IMR-90 (cell line): ENCODE results near the gene LDHAL6A. TPM values are rescaled to one million over a fixed set of nuclear protein-coding genes. Genes with fewer than 3 reads are reported as not detected.

Experiments
- ATAC-seq: fragments of 200-7000 bp; cut with Tn5 transposase; 2 replicates; pipeline ENCODE4 v1.9.1; 2020; ENCODE audit warnings: low read depth, mild to moderate bottlenecking, moderate library complexity
- BruUV-seq: library from RNA; stranded (reverse); fragments of 400-500 nt; replicated peaks from 2 replicates; lab custom pipeline; 2021; lab: Mats Ljungman, UMichigan
- CTCF ChIA-PET: fragments of 300-600 bp; formaldehyde crosslinking; extraction: SDS; loops from one replicate; lab custom pipeline; 2021; ENCODE audit warnings: antibody characterized with exemption; lab: Yijun Ruan, JAX
- POLR2A ChIA-PET: fragments of 300-600 bp; sonication (Branson Sonifier 250); formaldehyde crosslinking; loops from one replicate; lab custom pipeline; 2022; ENCODE audit warnings: antibody characterized with exemption; ENCODE audit not compliant: unreplicated experiment; lab: Charles Lee
- DNase-seq: peaks from one replicate; pipeline ENCODE4 v3.0.0; 2013
- H2AFZ ChIP-seq: replicated peaks from 2 replicates; pipeline ENCODE3; 2013; ENCODE audit warnings: low read length, mild to moderate bottlenecking; ENCODE audit not compliant: poor library complexity
- H2AK5ac ChIP-seq: 2 replicates; pipeline ENCODE4 v1.6.1; 2013; ENCODE audit warnings: low read depth, low read length, inconsistent platforms
- H2AK9ac ChIP-seq: replicated peaks from 2 replicates; pipeline ENCODE3; 2013; ENCODE audit warnings: mild to moderate bottlenecking, low read depth, low read length, moderate library complexity; ENCODE audit not compliant: poor library complexity
- H2BK120ac ChIP-seq: 2 replicates; pipeline ENCODE4 v1.6.1; 2013; ENCODE audit warnings: low read depth, low read length, inconsistent platforms
- H2BK15ac ChIP-seq: 3 replicates; pipeline ENCODE4 v1.6.1; 2013; ENCODE audit warnings: low read depth, low read length, inconsistent platforms
- H2BK20ac ChIP-seq: 2 replicates; pipeline ENCODE4 v1.6.1; 2013; ENCODE audit warnings: low read depth, mild to moderate bottlenecking, inconsistent platforms, low read length, moderate library complexity
- H2BK5ac ChIP-seq: 2 replicates; pipeline ENCODE4 v1.6.1; 2013; ENCODE audit warnings: mild to moderate bottlenecking, low read depth, low read length, inconsistent platforms; ENCODE audit not compliant: poor library complexity, severe bottlenecking
- H3K14ac ChIP-seq: replicated peaks from 2 replicates; pipeline ENCODE4 v1.6.1; 2013; ENCODE audit warnings: low read depth, low read length, inconsistent platforms
- H3K18ac ChIP-seq: 2 replicates; pipeline ENCODE4 v1.6.1; 2013; ENCODE audit warnings: low read depth, low read length, control low read depth
- H3K23ac ChIP-seq: 2 replicates; pipeline ENCODE4 v1.6.1; 2013; ENCODE audit warnings: low read depth, low read length, inconsistent platforms
- H3K27ac ChIP-seq: 2 replicates; pipeline ENCODE4 v1.5.1; 2013; ENCODE audit warnings: mild to moderate bottlenecking, control low read depth, low read length; ENCODE audit not compliant: insufficient read depth
- H3K27me3 ChIP-seq: 2 replicates; pipeline ENCODE4 v1.6.1; 2013; ENCODE audit warnings: low read length; ENCODE audit not compliant: control insufficient read depth, insufficient read depth
- H3K36me3 ChIP-seq: 2 replicates; pipeline ENCODE4 v1.6.1; 2013; ENCODE audit warnings: low read length, mixed read lengths; ENCODE audit not compliant: control insufficient read depth, insufficient read depth
- H3K4ac ChIP-seq: 2 replicates; pipeline ENCODE4 v1.6.1; 2013; ENCODE audit warnings: low read depth, low read length, inconsistent platforms
- H3K4me1 ChIP-seq: 2 replicates; pipeline ENCODE4 v1.6.1; 2013; ENCODE audit warnings: low read length, mixed read lengths; ENCODE audit not compliant: control insufficient read depth, insufficient read depth
- H3K4me2 ChIP-seq: 2 replicates; pipeline ENCODE4 v1.6.1; 2013; ENCODE audit warnings: low read depth, mild to moderate bottlenecking, control low read depth, low read length, moderate library complexity
- H3K4me3 ChIP-seq: 2 replicates; pipeline ENCODE4 v1.5.1; 2013; ENCODE audit warnings: low read depth, mild to moderate bottlenecking, control low read depth, low read length, moderate library complexity; ENCODE audit not compliant: insufficient read depth
- H3K56ac ChIP-seq: 2 replicates; pipeline ENCODE4 v1.6.1; 2013; ENCODE audit warnings: low read length, inconsistent platforms; ENCODE audit not compliant: insufficient read depth; ENCODE audit errors: extremely low read depth
- H3K79me1 ChIP-seq, 2 experiments: 2 replicates each; pipeline ENCODE4 v1.6.1; 2013; ENCODE audit warnings: low read length in 2 of 2, inconsistent platforms in 1 of 2, low read depth in 1 of 2
- H3K9ac ChIP-seq: 2 replicates; pipeline ENCODE4 v1.6.1; 2013; ENCODE audit warnings: low read depth, low read length, control low read depth
- H3K9me1 ChIP-seq: 2 replicates; pipeline ENCODE4 v1.6.1; 2013; ENCODE audit warnings: low read length, inconsistent platforms; ENCODE audit not compliant: insufficient read depth
- H3K9me3 ChIP-seq: 2 replicates; pipeline ENCODE4 v1.6.1; 2013; ENCODE audit warnings: low read length; ENCODE audit not compliant: control insufficient read depth, insufficient read depth
- H4K20me1 ChIP-seq: 2 replicates; pipeline ENCODE4 v1.6.1; 2013; ENCODE audit warnings: low read length, inconsistent platforms; ENCODE audit not compliant: insufficient read depth
- H4K5ac ChIP-seq: 2 replicates; pipeline ENCODE4 v1.6.1; 2013; ENCODE audit warnings: mild to moderate bottlenecking, low read depth, low read length, control low read depth
- H4K8ac ChIP-seq, 2 experiments: 2 replicates each; pipeline ENCODE4 v1.6.1; 2013; ENCODE audit warnings: low read depth in 2 of 2, low read length in 2 of 2, control low read depth in 1 of 2, inconsistent platforms in 1 of 2
- H4K91ac ChIP-seq: 2 replicates; pipeline ENCODE4 v1.6.1; 2013; ENCODE audit warnings: low read depth, low read length, inconsistent platforms; ENCODE audit not compliant: insufficient read depth
- BHLHE40 ChIP-seq: fragments of 150-350 bp; IDR thresholded peaks from 2 replicates; pipeline ENCODE4 v1.6.1; 2016; ENCODE audit warnings: mild to moderate bottlenecking, low read depth, low read length
- CEBPB ChIP-seq: IDR thresholded peaks from 2 replicates; pipeline ENCODE4 v1.6.1; 2012; ENCODE audit warnings: low read depth, low read length, improper control_type of control experiment
- CHD1 ChIP-seq: IDR thresholded peaks from 2 replicates; pipeline ENCODE4 v1.6.1; 2012; ENCODE audit warnings: low read depth, low read length, improper control_type of control experiment
- CTCF ChIP-seq: conservative IDR thresholded peaks from 2 replicates; pipeline ENCODE4 v1.5.1; 2012; ENCODE audit warnings: mild to moderate bottlenecking, low read depth, low read length, improper control_type of control experiment
- ELK1 ChIP-seq: fragments of 150-350 bp; IDR thresholded peaks from 2 replicates; pipeline ENCODE4 v1.6.1; 2016; ENCODE audit warnings: low read depth, mild to moderate bottlenecking, low read length, moderate library complexity, borderline replicate concordance
- FOS ChIP-seq: fragments of 150-350 bp; IDR thresholded peaks from 2 replicates; pipeline ENCODE4 v1.6.1; 2016; ENCODE audit warnings: low read depth, low read length
- MAFK ChIP-seq: IDR thresholded peaks from 2 replicates; pipeline ENCODE4 v1.6.1; 2012; ENCODE audit warnings: low read depth, low read length, improper control_type of control experiment
- MAZ ChIP-seq: IDR thresholded peaks from 2 replicates; pipeline ENCODE4 v1.6.1; 2012; ENCODE audit warnings: low read depth, mild to moderate bottlenecking, low read length, improper control_type of control experiment, moderate library complexity, borderline replicate concordance
- MXI1 ChIP-seq: IDR thresholded peaks from 2 replicates; pipeline ENCODE4 v1.6.1; 2012; ENCODE audit warnings: low read depth, mild to moderate bottlenecking, low read length, moderate library complexity, borderline replicate concordance
- NFE2L2 ChIP-seq: fragments of 150-350 bp; IDR thresholded peaks from 2 replicates; pipeline ENCODE4 v1.6.1; 2016; ENCODE audit warnings: low read depth, mild to moderate bottlenecking, low read length
- POLR2A ChIP-seq: IDR thresholded peaks from 2 replicates; pipeline ENCODE4 v1.6.1; 2012; ENCODE audit warnings: mild to moderate bottlenecking, low read depth, low read length
- RAD21 ChIP-seq: IDR thresholded peaks from 2 replicates; pipeline ENCODE4 v1.6.1; 2012; ENCODE audit warnings: low read length, improper control_type of control experiment
- RCOR1 ChIP-seq: IDR thresholded peaks from 2 replicates; pipeline ENCODE4 v1.6.1; 2012; ENCODE audit warnings: mild to moderate bottlenecking, low read length, improper control_type of control experiment; ENCODE audit not compliant: insufficient replicate concordance
- RFX5 ChIP-seq: IDR thresholded peaks from 2 replicates; pipeline ENCODE4 v1.8.0; 2012; ENCODE audit warnings: low read depth, mild to moderate bottlenecking, low read length, moderate library complexity
- SMC3 ChIP-seq: fragments of 150-350 bp; IDR thresholded peaks from 2 replicates; pipeline ENCODE4 v1.6.1; 2016; ENCODE audit warnings: low read depth, mild to moderate bottlenecking, antibody characterized with exemption, low read length, moderate library complexity
- WGBS, 2 experiments: methylation state at CpG; one replicate each; pipeline versions ENCODE4 v1.1.5 to v1.1.7; 2013; ENCODE audit warnings: missing lambda C conversion rate in 2 of 2; ENCODE audit not compliant: insufficient read length in 1 of 2; ENCODE audit errors: extremely low coverage in 2 of 2; 5-methylcytosine and 5-hydroxymethylcytosine counted together
- dilution Hi-C: fragments of 300-500 bp; cut with HindIII; formaldehyde crosslinking; loops from one replicate; pipeline ENCODE4 v1.14.3; 2018; ENCODE audit warnings: low sequenced_read_pairs; ENCODE audit not compliant: unreplicated experiment
- in situ Hi-C: fragments of 300-500 bp; cut with MboI; formaldehyde crosslinking; loops from 3 replicates; pipeline ENCODE4 v1.14.3; 2019; ENCODE audit warnings: low sequenced_read_pairs, inconsistent platforms, mixed read lengths
- intact Hi-C: fragments of 100-400 bp; cut with micrococcal nuclease; formaldehyde crosslinking; loops from 2 replicates; pipeline ENCODE4 v1.10.0; 2022
- polyA plus RNA-seq, 3 experiments: library from polyadenylated mRNA; depleted of rRNA; stranded (reverse); fragments of >200 nt; gene quantifications; 2 replicates each; pipeline ENCODE4 v1.2.3, GENCODE V29; 2012; ENCODE audit warnings: low replicate concordance in 1 of 3
- total RNA-seq: library from RNA; depleted of rRNA; stranded (reverse); fragments of >200 nt; gene quantifications from 2 replicates; pipeline ENCODE4 v1.2.3, GENCODE V29; 2012
- TF ChIP-seq, protein P1 (sequence below): fragments of 150-350 bp; IDR thresholded peaks from 2 replicates; pipeline ENCODE4 v1.6.1; 2017; ENCODE audit warnings: mild to moderate bottlenecking, antibody characterized with exemption, low read length, low read depth

The LDHAL6A gene
- total and polyA plus RNA-seq, 2 of the 4 experiments (the other 2 are of a cell fraction) = not detected

- Histone ChIP-seq H2AK9ac (no peak overlapping the region), H4K91ac (no peak overlapping the region), H4K20me1 (no peaks in the 10 kb centered on the region), H3K4ac (no peak overlapping the region), H3K27ac (no peak overlapping the region), H3K4me1 (no peaks in the 10 kb centered on the region), H3K14ac (no peak overlapping the region), H3K9me1 (no peaks in the 10 kb centered on the region), H3K23ac (no peak overlapping the region), H3K4me2 (no peak overlapping the region), H2BK5ac (no peak overlapping the region), H3K9ac (no peak overlapping the region), H3K56ac (no peak overlapping the region), H3K18ac (no peak overlapping the region), H3K4me3 (no peak overlapping the region), H3K36me3 (no peaks in the 10 kb centered on the region), H2AK5ac (no peak overlapping the region), H2BK20ac (no peak overlapping the region), H3K79me1 (no peaks in the 10 kb centered on the region), H3K27me3 (no peaks in the 10 kb centered on the region), H4K5ac (no peak overlapping the region), H2BK15ac (no peak overlapping the region), H2BK120ac (no peak overlapping the region), H4K8ac (no peak overlapping the region), H2AFZ (no peak overlapping the region), H3K9me3 (no peaks in the 10 kb centered on the region)
- dilution Hi-C loops (no loop called here), in situ Hi-C loops (no loop called here), intact Hi-C loops (no loop called here)
- ATAC-seq (no peak), DNase-seq (no peak)
- BruUV-seq = no TSS peak
- POLR2A ChIA-PET = no interaction called here
- CTCF ChIA-PET = interaction anchor here (0.6 kb wide), 1 partner anchor 654 kb away, joined by 3 read pairs; no protein-coding TSS in a partner anchor
- no CpG with 5 or more reads among the region's 2 CpGs for WGBS, 2 experiments
- TF ChIP-seq MXI1 = no peak
- no peak for TF ChIP-seq MAFK
- no peak for TF ChIP-seq BHLHE40
- no peak for TF ChIP-seq FOS
- no peak for TF ChIP-seq CHD1
- TF ChIP-seq MAZ = no peak
- TF ChIP-seq RCOR1 = no peak
- TF ChIP-seq, protein P1, sequence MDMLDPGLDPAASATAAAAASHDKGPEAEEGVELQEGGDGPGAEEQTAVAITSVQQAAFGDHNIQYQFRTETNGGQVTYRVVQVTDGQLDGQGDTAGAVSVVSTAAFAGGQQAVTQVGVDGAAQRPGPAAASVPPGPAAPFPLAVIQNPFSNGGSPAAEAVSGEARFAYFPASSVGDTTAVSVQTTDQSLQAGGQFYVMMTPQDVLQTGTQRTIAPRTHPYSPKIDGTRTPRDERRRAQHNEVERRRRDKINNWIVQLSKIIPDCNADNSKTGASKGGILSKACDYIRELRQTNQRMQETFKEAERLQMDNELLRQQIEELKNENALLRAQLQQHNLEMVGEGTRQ = no peak
- no peak for TF ChIP-seq POLR2A
- no peak for TF ChIP-seq CEBPB
- TF ChIP-seq RAD21 = no peak
- TF ChIP-seq CTCF = no peak
- no peak for TF ChIP-seq RFX5
- no peak for TF ChIP-seq ELK1
- no peak for TF ChIP-seq SMC3
- TF ChIP-seq NFE2L2 = no peak
These were observed 17.0 kb upstream of the LDHAL6A start for GRCh38 chr11:18438691-18439090.
